Endothelial cell (in vitro differentiated cells): ENCODE results near the gene GYPC. TPM values are rescaled to one million over a fixed set of nuclear protein-coding genes. Genes with fewer than 3 reads are reported as not detected.

Source experiments
- DNase-seq: peaks from one replicate; pipeline ENCODE4 v3.0.0; 2021; ENCODE audit warnings: low spot score
- H3K27ac Mint-ChIP-seq: one replicate; pipeline ENCODE4 v1.8.0; 2021; ENCODE audit warnings: mixed read lengths, inconsistent platforms; ENCODE audit not compliant: unreplicated experiment
- H3K27me3 Mint-ChIP-seq: one replicate; pipeline ENCODE4 v1.8.0; 2021; ENCODE audit warnings: mild to moderate bottlenecking, moderate library complexity, mixed read lengths, inconsistent platforms; ENCODE audit not compliant: unreplicated experiment
- H3K36me3 Mint-ChIP-seq: one replicate; pipeline ENCODE4 v1.8.0; 2021; ENCODE audit warnings: mild to moderate bottlenecking, low read depth, mixed read lengths, inconsistent platforms; ENCODE audit not compliant: unreplicated experiment
- H3K4me1 Mint-ChIP-seq: one replicate; pipeline ENCODE4 v1.8.0; 2021; ENCODE audit warnings: mild to moderate bottlenecking, mixed read lengths, inconsistent platforms; ENCODE audit not compliant: unreplicated experiment
- H3K4me3 Mint-ChIP-seq: one replicate; pipeline ENCODE4 v1.8.0; 2021; ENCODE audit warnings: mild to moderate bottlenecking, mixed read lengths, inconsistent platforms; ENCODE audit not compliant: unreplicated experiment
- H3K9me3 Mint-ChIP-seq: one replicate; pipeline ENCODE4 v1.8.0; 2021; ENCODE audit warnings: mixed read lengths, inconsistent platforms; ENCODE audit not compliant: unreplicated experiment
- total RNA-seq: library from RNA; stranded (reverse); fragmentation: NEBNext Ultra II Directional; extraction: Animal tissue kit (Norgen Biotek cat#: 25700); gene quantifications from one replicate; pipeline ENCODE4 v1.2.1, GENCODE V29; 2021; ENCODE audit not compliant: unreplicated experiment
- TF ChIP-seq, protein P1 (sequence below): fragments of 200-600 bp; sonication (generic); IDR thresholded peaks from one replicate; pipeline ENCODE4 v1.5.0; 2021; ENCODE audit warnings: antibody characterized with exemption; ENCODE audit not compliant: unreplicated experiment

The GYPC gene
- total RNA-seq, 1 donor from 2014 or later: 154 TPM

DNA sequence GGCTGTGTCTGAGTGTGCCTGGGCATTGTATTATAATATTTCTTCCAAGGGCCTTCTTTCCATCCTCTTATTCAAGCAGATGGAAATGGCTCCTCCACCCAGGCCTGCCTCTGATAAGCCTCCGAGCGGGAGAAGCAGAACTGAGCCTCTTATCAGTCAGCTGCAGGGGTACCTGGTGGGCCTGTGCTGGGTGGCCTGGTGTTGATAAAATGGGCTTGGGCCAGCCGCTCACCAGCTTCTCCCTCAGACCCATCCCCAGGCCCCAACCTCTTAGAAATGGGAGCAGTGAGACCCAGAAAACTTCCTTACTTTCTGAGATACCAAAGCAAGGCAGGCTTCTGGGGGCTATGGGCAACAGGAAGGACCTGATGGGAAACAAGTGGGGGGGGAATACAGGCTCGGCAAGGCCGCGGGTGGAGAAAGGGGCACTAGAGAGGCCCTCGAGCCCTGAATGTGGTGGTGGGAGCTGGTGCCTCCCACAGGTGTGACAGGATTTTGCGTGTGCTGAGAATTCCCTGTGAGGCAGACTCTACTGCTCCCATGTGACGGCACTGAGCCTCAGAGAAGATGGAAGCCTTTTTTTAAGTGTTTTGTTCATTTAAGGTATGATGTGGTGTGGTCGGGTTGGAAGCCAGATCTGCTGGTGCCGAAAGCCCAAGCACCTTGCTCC is 18.3 kb downstream of the GYPC start:
- peaks cover 7% of the 10 kb centered on the region for H3K9me3 Mint-ChIP-seq
- peaks cover 18% of the 10 kb centered on the region for H3K27me3 Mint-ChIP-seq
- H3K4me3 Mint-ChIP-seq: peak overlapping the region; percentile 72
- H3K4me1 Mint-ChIP-seq: peaks cover 21% of the 10 kb centered on the region
- peaks cover 54% of the 10 kb centered on the region for H3K36me3 Mint-ChIP-seq
- no peak for DNase-seq
- no peak overlapping the region for H3K27ac Mint-ChIP-seq
- TF ChIP-seq, protein P1, sequence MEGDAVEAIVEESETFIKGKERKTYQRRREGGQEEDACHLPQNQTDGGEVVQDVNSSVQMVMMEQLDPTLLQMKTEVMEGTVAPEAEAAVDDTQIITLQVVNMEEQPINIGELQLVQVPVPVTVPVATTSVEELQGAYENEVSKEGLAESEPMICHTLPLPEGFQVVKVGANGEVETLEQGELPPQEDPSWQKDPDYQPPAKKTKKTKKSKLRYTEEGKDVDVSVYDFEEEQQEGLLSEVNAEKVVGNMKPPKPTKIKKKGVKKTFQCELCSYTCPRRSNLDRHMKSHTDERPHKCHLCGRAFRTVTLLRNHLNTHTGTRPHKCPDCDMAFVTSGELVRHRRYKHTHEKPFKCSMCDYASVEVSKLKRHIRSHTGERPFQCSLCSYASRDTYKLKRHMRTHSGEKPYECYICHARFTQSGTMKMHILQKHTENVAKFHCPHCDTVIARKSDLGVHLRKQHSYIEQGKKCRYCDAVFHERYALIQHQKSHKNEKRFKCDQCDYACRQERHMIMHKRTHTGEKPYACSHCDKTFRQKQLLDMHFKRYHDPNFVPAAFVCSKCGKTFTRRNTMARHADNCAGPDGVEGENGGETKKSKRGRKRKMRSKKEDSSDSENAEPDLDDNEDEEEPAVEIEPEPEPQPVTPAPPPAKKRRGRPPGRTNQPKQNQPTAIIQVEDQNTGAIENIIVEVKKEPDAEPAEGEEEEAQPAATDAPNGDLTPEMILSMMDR: no peak

DNA sequence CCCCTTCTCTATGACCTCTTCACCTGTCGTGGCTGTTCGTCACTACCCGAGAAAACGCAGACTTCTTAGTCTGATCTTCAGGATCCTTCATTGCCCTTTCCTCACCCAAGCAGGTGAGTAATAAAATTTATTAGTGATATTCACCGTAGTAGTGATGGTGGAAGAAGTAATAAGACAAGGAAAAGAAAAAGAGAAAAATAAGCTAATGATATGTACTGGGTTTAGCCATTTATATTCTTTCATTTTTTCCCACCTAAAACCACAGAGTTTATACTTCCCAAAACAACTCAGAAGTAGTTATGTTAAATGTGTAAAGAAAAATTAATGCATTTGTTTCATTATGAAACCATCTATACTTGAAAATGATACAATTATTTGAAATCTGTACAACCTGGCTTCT is 19.7 kb downstream of the GYPC start:
- peaks cover 62% of the 10 kb centered on the region for H3K36me3 Mint-ChIP-seq
- peaks cover 9% of the 10 kb centered on the region for H3K4me1 Mint-ChIP-seq
- no peak for DNase-seq
- peak overlapping the region; percentile 57 for H3K4me3 Mint-ChIP-seq
- peaks cover 24% of the 10 kb centered on the region for H3K27me3 Mint-ChIP-seq
- H3K9me3 Mint-ChIP-seq: peaks cover 7% of the 10 kb centered on the region
- H3K27ac Mint-ChIP-seq: no peak overlapping the region
- TF ChIP-seq, protein P1: no peak

DNA sequence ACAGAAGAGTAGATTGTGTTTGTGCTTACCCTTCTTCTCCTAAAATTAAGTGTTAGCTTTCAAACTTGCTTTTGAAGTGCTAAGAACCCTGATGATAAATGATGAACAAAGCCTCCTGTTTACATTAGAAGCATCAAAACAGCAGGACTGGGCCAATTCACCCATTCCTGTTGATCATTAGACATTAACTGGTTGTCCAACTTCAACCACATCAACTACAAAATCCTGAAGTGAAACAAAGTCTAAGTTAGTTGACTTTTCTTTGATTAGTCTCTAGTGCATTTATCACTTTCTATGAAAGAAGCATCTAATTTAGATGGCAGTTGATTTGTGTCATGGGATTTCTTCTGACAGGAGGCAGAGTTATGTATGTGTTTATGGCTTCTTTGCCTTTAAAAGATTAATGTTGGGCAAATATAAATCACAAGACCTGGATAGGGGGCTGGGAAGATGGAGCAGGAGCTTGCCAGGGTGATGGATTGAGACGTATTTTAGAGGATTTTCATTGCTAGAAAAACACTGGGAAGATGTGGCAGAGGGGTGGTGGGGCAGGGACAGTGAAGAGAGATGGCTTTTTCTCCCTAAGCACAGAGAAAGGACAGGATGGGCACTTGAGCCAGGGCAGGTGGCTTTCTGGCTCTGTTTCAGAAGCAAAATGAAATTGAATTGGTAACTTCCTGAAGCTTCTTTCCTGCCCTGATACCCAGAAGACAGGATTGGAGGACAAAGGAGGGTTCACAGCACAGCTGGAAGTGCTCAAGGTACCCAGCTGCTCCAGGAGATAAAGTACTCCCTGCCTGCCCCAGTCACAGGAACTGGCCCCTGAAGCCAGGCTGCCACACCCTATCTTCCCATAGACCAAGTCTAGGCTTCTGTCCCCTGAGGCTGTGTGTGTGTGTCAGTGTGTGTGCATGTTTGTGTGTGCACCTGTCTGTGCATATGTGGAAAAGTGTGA is 20.5 kb downstream of the GYPC start:
- TF ChIP-seq, protein P1: no peak
- H3K27me3 Mint-ChIP-seq: peaks cover 24% of the 10 kb centered on the region
- DNase-seq: no peak
- peak overlapping the region; percentile 62 for H3K4me3 Mint-ChIP-seq
- no peak overlapping the region for H3K27ac Mint-ChIP-seq
- peaks cover 7% of the 10 kb centered on the region for H3K9me3 Mint-ChIP-seq
- H3K4me1 Mint-ChIP-seq: peaks cover 9% of the 10 kb centered on the region
- peaks cover 67% of the 10 kb centered on the region for H3K36me3 Mint-ChIP-seq

DNA sequence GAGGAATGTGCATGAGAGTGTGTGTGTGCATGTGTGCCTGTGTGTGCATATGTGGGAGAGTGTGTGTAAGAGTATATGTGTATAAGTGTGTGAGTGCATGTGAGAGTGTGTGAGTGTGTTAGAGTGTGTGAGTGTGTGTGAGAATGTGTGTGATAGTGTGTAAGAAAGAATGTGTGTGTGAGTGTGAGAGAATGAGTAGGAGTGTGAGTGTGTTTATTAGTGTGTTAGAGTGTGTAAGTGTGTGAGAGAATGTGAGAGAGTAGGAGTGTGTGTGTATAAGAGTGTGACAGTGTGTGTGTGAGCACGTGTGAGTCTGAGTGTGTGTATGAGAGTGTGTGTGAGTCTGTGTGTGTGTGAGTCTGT is 21.2 kb downstream of the GYPC start:
- Mint-ChIP-seq H3K9me3 (peaks cover 7% of the 10 kb centered on the region), H3K27ac (no peak overlapping the region)

More for the DNA sequence above, 21.2 kb downstream of the GYPC start:
- Mint-ChIP-seq H3K36me3 (peaks cover 66% of the 10 kb centered on the region), H3K4me1 (peaks cover 9% of the 10 kb centered on the region), H3K27me3 (peaks cover 18% of the 10 kb centered on the region), H3K4me3 (peak overlapping the region; percentile 10)
- DNase-seq: no peak
- TF ChIP-seq, protein P1: no peak
